HG03342 (cell line): ENCODE data around the gene DNAJB13.
"Not testable (repeated sequence)": the region's sequence is repeated elsewhere in the genome, so short reads cannot be mapped to it uniquely, and the experiment has no call there.

Source experiments
- ATAC-seq: cut with Tn5 transposase; IDR thresholded peaks from one replicate; pipeline ENCODE4 v1.9.1; 2021; ENCODE audit warnings: mild to moderate bottlenecking, moderate library complexity; ENCODE audit not compliant: unreplicated experiment

Gene DNAJB13

DNA sequence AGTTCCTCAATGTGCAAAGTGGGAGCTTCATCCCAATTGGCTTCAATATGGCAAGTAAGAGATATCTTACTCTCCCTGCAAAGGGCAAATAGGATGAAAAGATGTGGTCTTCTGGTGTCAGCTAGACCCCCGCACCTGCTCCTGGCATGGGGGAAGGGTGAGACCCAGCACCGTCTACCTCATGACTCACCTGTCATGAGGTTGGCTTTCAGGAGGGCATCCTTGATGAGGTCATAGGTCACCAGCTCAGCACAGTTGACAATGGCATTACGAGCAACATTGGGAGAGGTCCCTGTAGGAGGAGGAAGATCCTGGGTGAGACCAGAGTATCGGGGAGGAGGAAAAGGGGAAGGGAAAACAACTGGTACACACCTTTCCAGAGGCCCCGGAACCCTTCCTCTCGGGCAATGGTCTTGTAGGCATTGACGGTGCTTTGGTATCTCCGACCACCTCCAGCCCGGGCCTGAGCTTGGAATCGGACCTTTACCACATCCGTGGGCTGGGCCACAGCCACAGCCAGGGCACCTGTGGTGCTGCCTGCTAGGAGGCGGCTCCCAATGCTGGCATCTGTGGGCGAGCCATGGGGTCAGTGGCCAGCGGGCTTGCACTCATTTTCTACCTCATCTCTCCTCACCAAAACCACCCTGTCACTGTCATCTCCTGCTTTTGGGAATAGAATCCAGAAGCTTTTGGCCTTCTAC lies 25.8 kb downstream of the DNAJB13 start:
- ATAC-seq: no peak

GRCh38 chr11:73977856-73978519 lies 27.2 kb downstream of the DNAJB13 start:
- ATAC-seq: no peak

- no peak for ATAC-seq
These were observed 27.8 kb downstream of the DNAJB13 start for GRCh38 chr11:73978576-73979086.

GRCh38 chr11:73980001-73980961 lies 29.5 kb downstream of the DNAJB13 start:
- peak; percentile 43 for ATAC-seq

DNA sequence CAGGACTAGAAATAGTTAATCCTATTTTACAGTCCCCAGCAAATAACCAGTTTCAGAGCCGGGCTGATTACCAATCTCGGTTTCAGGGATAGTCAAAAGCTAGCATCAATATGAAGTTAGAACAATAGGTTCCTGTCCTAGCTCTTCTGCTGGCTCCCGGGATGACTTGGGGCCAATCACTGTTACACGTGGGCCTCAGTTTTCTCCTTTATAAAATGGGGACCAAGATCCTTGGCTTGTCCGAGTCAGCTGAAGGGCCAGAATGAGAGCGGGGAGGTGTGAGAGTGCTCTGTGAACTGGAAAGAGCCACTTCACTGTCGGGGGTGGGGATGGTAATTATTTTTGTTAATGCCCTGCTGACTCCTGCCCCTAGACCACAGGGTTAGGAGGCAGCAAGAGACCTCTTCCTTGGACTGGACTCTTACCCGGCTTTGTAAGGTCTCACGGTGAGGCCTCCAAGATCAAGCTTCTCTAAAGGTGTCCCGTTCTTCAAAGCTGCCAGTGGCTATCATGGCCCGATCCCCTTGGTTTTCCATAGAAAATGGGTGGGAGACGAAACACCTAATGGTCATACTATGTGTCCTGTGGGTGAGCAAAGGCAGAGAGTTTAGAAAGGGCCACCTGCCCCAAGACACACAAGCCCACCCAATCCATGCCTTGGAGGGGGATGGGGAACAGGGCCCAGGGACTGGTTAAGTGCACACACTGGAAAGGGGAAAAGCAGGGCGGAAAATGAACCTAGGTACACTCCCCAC lies 30.4 kb downstream of the DNAJB13 start:
- ATAC-seq: no peak

- peak; percentile 33 for ATAC-seq
These were observed 31.8 kb downstream of the DNAJB13 start, which contains the start of gene UCP2 for GRCh38 chr11:73982595-73982989. UCP2 (minus strand) TSS chr11:73982843; CDS start chr11:73978378, 4,465 bp downstream.

DNA sequence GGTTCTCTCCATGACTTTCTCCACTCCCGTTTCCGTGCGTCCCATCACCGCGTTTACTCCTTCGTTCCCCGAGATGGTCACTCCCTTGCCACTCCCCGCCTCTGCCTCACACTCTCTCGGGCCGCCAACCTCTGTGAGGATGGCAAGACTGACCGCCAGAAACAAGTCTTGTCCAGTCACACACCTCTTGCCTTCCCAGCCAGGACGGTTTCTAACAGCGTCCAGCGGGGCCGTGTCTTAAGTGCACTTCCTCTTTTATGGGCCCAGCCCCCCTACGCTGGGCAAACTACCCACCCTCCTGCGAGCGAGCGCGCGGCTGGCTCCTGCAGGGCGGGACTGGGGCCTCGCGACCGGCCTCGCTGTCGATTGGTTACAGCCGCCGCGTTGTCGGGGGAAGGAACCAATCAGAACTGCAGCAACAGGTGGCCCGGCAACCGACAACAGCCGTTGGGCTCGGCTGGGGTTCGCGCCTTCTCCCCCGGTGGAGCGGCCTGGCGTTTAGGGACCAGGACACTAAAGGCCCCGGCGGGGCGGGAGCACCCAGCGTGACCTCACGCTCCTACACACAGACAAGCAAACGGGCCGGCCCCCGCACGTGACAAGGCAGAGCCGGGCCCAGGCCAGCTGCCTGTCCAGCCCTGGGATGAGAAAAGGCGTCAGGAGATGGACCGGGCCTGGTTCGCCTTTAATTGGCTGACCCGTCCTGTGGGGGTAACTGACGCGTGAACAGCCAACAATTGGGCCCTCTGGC lies 32.3 kb downstream of the DNAJB13 start:
- ATAC-seq: peak; percentile 61

GRCh38 chr11:73983741-73984538 lies 33.1 kb downstream of the DNAJB13 start:
- ATAC-seq: no peak

- not testable (repeated sequence) for ATAC-seq
These were observed 34.8 kb downstream of the DNAJB13 start for GRCh38 chr11:73985661-73986060.

DNA sequence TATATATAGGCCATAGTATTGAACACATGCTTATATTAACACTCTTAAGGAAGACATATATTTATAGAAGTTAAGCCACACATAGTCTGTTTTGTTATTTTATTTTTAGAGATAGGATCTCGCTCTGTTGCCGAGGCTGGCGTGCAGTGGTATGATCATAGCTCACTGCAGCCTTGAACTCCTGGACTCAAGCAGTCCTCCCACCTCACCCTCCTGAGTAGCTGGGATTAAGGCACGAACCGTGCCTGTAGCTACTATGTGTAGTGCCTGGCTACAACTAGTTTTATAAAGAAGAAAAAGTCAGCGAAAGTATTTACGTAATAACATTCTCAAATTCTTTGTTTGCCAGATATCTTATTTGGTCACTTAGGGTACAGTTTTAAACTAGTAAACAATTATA lies 37.4 kb downstream of the DNAJB13 start:
- ATAC-seq: no peak

DNA sequence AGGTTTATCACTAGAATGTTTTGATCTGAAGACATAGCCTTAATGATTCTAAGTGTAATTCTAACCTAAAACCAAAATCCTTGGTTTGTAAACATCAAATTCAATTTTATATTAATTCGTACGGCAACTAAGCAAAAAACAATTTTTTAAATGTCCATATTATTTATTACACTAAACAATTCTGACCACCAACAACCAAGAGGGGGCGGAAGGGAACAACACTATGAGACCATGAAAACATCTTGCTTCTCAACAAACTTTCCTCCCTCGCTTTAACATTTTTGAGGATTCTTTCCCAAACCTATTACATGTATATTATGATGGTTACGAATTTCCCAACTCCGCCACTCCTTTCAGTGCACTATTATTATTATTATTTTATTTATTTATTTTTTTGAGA lies 38.3 kb downstream of the DNAJB13 start:
- ATAC-seq: no peak

- ATAC-seq: no peak
These were observed 39.9 kb downstream of the DNAJB13 start for GRCh38 chr11:73990730-73991129.

DNA sequence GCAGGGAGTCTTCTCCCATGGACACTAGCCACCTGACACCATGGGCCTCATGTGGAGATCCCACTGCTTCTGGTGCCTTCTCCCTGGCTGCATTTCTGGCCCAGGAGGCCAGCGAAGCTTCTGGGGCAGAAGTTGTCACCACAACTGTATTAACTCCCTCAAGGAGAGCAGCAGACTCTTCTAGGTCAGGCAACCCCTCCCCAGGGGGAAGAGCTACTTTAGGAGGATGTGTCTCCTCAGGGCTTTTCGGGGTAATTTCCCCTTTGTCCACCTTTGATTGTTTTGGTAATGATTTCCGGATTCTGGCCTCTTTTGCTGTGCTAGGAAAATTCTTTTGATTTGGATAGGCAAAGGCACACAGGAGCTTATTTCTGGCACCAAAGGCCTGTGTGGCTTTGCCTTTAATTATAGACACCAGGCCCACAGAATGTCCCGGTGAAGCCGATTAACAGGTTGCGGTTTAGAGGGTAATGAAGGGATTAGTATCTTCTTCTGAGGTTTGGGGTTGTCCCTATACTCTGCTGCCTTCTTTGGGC lies 40.7 kb downstream of the DNAJB13 start:
- ATAC-seq: peak; percentile 37

GRCh38 chr11:73995247-73995646 lies 44.4 kb downstream of the DNAJB13 start:
- peak; percentile 53 for ATAC-seq

DNA sequence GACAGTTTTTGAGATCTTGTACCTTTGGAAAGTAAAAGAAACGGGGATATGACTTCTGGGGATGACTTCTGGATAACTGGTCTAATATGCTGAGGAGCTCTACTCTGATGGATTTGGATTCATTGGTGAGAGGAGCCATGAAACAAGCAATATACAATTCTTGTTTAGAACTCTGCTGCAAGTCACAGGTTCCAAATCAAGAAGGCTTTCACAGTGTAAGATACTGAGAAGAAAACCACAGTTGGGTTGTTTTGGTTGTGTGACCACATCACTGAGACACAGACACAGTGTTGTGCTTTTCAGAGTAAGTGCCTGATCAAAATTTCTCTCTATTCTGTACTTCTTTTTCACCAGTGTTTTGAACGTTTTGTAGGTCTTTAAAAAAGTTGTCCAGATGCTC lies 44.9 kb downstream of the DNAJB13 start:
- peak; percentile 54 for ATAC-seq

- ATAC-seq: no peak
These were observed 45.4 kb downstream of the DNAJB13 start for GRCh38 chr11:73996161-73996747.

DNA sequence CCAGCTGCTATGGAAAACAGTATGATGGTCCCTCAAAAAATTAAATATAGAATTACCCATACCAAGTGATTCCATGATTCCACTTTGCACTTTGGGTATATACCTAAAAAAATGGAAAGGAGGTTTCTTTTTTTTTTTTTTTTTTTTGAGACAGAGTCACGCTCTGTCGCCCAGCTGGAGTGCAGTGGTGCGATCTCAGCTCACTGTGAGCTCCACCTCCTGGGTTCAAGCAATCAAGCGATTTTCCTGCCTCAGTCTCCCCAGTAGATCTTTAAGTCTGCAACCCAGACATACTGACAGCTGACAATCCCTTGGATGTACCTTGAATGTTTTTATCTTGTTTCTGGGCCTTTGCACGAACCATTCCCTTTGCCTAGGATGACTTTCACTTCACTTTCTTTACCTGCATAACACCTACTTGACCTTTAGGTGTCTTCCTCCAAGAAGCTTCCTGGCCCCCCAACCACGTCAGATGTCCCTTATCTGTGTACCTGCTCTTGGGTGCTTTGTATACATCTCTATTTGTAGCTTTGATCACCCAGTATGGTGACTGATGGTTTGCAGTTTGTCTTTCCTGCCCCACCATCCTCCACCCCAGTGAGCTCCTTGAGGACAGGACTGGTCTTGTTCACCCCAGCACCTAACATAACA lies 46.4 kb downstream of the DNAJB13 start:
- ATAC-seq: no peak
